NCI-H446 (cell line): Measurements from ENCODE around the gene NT5C1B.
"Not testable (repeated sequence)": the region's sequence is repeated elsewhere in the genome, so short reads cannot be mapped to it uniquely, and the experiment has no call there.

Source experiments
- DNase-seq, 2 experiments: peaks; one replicate each; lab custom pipeline; 2025; lab: John Stamatoyannopoulos, UW

NT5C1B gene

DNA sequence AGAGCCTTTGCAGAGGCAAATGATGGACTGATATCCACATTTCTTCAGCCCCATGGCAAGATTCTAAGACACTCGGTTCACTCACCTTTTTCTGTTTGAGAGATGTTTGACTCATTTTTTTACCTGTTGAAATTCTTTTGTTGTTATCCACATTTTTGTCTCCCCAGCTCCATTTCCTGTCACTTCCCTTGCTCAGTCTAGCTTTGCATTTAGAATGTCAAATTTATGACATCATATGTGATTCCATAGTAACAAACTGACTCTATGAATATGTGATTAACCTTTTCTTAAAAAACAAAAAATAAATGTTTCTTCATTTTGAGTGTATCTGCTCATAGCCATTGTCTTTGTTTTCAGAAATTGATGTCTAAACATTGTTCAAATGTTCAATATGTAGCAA lies at the start of gene NT5C1B:
Gene NT5C1B (minus strand): TSS at position 216 of the 400 bp plus-strand sequence. CDS start 101 bp downstream, at position 115.
- DNase-seq = no peak

DNA sequence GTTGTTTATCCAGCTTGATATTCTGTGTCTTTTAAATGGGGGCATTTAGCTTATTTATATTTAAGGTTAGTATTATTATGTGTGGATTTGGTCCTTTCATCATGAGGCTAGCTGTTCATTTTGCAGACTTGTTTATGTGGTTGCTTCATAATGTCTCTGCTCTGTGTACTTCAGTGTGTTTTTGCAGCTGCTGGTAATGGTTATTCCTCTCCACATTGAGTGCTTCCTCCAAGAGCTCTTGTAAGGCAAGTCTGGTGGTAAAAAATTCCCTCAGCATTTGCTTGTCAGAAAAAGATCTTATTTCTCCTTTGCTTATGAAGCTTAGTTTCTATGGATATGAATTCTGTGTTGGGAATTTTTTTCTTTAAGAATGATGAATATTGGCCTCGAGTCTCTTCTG lies 47.8 kb upstream of the NT5C1B start:
- no peak for DNase-seq

DNA sequence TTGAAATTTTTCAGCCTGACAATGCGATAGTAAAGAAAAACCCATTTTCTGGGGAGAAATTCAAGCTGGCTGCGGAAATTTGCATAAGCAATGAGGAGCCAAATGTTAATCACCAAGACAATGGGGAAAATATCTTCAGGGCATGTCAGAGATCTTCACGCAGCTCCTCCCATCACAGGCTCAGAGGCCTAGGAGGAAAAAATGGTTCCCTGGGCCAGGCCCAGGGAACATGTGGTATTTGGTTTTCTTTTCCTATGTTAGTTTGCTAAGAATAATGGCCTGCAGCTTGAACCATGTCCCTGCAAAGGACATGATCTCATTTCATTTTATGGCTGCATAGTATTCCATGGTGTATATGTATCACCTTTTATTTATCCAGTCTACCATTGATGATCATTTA lies 43.3 kb upstream of the NT5C1B start:
- DNase-seq = not testable (repeated sequence)

DNA sequence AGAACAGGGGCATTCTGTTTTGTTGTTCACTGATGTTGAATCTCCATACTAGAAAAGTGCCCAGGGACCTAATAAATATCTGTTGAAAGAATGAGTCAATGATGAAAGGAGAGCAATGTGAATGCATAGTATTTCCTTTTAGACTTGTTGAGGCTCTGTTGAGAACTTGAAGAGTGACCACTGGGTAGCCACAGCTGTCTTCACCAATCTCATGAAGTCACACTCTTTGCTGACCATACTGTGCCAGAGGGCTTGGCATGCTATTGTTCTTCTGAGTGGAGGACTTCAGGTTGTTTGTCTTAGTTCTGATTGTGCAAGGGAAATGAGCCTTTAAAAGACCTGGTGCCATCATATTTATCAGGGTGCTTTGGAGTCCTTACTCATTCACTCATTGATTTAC lies 41.6 kb upstream of the NT5C1B start:
- DNase-seq = no peak

DNA sequence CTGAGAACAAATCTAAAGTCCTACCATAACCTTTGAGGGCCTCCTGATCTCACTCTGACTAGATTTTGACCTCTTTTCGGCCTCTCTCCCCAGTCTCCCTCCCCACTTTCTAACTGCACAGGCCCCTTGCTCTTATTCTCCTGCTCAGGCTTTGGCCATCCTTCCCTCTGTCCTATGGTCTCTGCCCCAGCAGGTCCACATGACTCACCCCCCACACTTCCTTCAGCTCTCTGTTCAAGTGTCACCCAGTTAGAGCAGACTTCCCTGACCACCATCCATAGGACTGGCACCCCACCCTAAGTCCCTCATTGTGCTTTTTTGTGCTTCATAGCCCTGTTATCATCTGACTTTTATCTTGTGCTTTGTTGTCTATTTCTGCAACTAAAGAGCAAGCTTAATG lies 41.2 kb upstream of the NT5C1B start:
- no peak for DNase-seq

DNA sequence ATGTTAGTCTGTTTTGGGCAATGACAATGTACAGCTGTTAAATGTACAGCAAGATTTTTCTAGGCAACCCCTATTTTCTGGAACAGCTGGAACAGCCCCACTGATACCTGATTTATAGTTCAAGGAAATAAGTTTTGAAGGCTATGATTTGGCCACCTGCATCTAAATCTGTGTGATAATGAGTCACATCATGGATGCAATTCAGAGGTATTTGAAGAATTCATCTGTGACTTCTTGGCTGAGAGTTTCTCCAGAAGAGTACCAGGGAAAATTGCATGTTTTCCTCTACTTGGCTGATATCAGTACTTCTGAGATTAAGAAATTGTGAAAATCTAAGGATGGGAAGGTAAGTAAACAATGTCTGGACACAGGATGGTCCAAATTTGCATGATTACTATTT lies 40.7 kb upstream of the NT5C1B start:
- no peak for DNase-seq

DNA sequence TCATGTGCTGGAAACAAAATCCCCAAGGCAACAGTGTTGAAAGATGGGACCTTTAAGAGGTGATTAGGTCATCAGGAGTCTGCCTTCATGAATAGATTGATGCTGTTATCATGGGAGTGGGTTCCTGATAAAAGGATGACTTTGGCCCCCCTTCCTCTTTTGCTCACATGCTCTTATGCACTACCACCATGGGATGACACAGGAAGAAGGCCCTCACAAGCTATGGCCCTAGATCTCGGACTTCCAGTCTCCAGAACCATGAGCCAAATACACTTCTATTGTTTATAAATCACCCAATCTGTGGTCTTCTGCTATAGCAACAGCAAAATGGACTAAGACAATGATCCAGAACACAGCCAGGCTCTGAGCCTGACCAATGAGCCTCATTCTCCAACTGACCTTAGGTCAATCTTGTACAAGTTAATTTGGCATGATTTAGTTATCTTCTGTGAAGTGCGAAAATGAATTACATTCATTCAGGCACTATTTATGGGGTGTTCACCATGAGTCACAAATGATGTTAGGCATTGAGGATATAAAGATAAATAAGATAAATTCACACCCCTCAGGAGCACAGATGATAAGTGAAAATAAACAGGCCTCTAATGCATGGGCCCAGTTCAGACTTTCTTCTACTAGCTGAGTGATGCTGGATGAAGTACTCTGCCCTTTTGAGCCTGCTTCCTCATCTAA lies 37.7 kb upstream of the NT5C1B start:
- DNase-seq = no peak

DNA sequence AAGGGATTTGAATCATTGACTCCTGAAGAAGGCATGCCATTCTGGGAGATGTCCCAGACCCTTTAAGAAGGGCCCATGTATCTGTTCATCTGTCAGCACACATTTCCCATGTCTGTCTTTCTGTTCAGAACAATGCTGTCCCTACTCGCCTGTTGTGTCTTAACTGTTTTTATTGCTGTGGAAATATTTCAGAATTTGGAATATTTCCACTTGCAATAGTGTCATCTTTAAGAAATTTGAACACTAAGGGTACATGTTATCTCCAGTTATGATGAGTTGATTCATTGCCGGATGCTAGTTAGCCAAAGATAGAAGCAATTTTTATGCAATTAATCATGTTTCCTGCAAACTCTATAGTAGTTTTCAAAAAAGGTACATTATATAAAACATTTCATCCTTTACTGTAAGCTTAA lies 36.9 kb upstream of the NT5C1B start:
- no peak for DNase-seq

DNA sequence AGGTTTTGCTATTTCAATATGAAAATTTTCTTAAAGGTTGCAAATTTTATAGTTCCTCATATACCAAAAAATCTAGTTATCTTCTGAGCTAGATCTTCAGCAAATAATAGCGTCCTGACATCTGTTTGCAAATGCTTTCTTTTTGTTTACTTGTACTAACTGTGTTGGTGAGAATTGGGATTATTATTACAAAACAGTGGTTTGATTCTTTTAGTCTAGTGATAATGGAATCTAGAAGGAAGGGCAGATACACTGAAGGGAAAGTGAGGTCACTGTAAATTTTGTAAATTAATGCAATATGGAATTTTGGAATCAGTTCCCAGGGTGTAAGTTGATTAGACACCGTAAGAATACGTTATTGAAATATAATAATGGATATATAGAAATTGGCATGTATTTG lies 36.2 kb upstream of the NT5C1B start:
- no peak for DNase-seq

DNA sequence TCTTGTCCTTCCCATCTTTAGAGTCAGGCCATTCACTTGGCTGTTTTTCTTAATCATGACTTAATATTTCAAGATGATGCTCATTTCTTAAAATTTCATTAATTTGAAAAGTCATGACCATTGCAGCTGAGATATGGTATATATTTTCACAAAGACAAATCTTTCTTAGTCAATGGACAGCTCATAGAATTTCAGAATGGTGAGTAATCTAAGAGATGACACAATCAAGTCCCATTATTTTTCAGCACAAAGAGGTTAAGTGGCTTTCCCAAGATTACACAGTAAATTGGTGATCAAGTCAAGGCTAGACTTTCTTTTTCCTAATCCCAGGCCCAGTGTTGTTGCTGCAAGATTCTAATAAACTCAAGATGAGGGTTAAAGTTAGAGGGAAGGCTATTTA lies 34.4 kb upstream of the NT5C1B start:
- no peak for DNase-seq

DNA sequence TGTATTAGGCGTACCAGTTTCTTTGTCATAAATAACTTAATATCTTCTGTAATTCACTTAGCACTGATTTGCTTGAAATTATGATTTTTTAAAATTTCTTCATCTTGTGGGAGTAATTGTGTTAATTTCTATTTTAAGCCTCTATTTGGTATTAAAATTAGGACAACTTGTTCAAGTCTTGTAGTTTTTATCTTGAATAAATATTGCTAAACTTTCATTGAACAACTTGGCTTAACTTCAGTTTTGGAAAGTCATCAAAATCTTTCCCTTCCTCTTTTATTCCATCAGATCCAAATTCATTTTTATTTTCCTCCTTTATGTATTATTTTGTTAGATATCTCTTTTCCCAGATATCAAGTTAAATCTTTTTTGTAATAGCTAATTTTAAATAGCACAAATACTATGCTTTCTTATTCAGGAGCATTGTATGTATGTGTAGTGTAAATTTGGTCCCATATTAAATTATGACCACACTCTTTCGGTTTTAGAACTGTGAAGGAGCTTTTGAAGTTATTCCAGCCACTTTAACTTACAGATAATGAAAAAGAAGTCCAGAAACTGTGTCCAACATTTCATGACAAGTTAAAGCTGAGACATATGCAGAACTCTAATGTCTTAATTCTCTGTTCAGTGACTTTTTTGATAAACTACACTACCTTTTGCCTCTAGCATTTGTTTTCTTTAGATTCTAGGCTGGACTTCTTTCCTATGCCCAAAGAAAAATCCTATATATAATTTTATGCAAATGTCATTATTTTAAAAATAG lies 31.7 kb upstream of the NT5C1B start:
- DNase-seq = no peak

DNA sequence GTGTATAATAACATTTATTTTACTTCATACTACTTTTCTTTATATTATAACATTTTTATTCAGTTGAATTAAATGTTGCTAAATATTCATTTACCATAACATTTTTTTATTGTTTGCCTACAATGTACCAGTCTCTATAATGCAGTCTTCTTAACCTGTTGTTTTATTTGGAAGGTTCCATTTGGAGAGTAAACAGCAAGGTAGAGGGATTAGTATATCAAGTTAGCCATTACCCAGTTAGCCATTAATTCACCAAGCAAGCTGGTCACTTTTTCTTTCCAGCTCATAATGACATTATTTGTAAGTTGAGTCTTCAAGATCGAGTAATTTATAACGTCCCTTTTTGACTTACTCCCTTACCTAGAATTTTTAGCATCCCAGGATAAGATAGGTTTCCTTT lies 29.7 kb upstream of the NT5C1B start:
- DNase-seq = no peak

DNA sequence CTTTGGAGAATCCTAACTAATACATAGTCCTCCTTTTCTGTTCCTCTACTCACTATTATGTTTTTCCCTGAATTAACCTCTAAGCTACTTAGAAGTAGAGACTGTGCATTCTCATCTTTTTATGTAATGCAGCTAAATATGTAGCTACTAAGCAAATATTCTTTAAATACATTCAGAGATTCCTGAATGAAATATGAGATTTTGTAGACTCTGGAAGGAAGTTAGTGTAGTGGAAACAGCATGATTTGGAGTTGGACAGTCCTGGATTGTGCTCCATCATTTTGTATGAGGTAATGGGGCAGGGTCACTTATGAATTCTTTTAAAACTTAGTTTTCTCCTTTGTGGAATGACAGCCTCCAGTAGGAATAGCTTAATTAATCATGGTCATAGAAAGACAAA lies 24.7 kb upstream of the NT5C1B start:
- DNase-seq = no peak

DNA sequence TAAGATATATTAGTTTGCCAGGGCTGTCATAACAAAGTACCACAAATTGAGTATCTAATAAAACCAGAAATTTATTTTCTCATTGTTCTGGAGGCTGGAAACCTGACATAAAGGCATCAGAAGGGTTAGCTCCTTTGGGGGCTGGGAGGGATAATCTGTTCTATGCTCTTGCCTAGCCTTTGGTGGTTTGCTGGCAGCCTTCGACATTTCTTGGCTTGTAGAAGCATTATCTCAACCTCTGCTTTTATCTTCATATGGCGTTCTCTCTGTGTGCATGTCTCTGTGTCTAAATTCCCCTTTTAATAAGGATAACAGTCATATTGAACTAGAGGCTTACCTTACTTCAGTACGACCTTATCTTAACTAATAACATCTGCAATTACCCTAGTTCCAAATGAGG lies 22.8 kb upstream of the NT5C1B start:
- DNase-seq = no peak

DNA sequence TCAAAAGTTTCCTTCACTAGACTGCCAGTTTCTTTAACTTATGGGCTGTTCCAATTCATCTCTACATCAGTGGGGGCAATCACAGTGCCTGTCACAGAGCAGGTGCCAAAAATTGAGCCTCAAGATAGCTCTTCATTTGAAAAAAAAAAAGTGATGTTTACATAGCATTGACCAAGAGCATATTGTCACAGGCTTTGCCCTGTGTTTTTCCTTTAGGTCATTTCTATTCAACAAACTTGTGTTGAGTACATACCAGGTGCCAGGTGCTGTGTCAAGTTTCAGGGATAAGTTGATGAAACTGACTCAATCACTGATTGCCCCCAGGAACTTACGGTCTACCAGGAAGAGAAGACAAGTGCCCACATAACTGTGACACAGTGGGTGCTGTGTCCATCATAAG lies 22.2 kb upstream of the NT5C1B start:
- DNase-seq = no peak

DNA sequence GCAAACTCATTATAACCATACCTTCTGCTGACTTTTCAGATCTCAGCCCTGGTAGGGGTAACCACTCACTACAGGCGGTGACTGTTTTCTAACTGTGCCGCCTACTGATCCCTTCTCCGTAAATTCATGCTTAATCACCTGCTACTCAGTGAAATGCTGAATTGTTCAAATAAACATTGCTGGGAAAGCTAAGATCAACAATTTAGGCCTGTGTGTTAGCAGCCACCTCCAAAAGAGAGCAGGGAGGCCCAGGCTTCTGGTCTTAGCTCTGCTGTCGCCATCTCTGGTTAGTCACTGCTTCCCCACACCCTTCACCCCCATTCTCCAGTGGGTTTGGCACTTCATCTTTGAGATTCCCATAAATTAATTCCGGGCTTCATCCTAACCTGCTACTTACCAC lies 21.8 kb upstream of the NT5C1B start:
- no peak for DNase-seq

DNA sequence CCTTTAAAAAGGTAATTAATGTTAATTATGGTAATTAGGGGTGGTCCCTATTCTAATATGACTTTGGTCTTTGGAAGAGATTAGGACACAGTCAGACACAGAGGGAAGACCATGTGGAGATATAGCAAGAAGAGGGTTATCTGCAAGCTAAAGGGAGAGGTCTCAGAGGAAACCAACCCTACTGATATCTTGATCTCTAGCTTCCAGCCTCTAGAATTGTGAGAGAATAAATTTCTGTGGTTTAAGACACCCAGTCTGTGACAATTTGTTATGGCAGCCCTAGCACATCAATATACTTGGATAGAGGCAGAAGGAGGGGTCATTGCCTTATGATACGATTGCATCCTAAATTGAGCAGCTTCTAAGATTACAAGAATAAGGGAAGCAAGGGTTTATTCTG lies 21.3 kb upstream of the NT5C1B start:
- DNase-seq = no peak

DNA sequence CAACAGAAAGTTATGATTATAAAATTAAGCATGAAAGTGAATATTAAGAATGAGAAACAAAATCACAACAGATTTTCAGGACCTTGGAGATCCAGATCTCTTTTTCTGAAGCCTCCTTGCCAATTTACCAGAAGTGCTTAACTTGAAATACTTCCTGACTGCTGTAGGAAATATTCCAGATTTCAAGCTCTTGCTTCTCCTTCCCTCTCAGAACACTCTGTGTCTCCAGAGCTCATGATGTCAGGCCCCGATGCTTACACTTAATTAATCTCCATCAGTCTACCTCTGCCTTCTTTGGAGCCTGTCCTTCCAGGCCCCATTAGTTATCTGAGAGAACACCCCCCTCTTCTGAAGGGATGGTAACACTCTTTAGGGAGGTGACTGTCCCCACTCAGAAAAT lies 20.7 kb upstream of the NT5C1B start:
- no peak for DNase-seq

DNA sequence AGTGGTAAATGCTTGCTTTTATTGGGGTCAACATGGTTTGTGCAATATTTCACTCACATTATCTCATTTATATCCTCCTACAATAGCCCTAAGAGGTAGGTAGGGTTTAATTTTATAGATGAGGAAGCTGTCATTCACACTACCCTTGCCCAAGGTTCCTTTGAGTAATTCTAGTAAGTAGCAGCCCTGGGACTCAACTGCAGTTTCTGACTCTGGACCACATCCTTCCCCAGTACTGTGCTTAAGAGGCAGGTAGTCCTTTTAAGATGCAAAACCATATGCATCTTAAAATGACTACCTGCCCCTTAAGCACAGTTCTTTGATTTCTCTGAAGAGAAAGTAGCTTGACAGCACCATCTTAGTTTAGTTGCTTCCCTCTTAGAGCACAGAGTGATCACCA lies 15.7 kb upstream of the NT5C1B start:
- DNase-seq = no peak

DNA sequence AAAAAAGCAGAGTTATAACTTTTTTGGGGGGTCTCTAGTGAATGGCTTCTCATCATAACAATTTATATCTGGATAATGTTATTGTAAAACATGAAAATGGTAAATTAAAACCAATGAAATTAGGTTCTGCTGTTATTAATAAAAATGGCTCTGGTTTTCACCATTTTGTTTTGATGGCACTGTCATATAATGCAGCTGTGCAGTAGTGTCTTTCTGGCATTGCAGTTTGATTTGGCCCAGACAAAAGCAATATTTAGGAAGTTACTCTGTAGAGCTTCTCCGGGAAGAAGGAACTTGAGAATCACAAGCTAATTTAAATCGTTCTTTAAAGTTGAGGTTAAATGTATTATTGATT lies 15.1 kb upstream of the NT5C1B start:
- no peak for DNase-seq

DNA sequence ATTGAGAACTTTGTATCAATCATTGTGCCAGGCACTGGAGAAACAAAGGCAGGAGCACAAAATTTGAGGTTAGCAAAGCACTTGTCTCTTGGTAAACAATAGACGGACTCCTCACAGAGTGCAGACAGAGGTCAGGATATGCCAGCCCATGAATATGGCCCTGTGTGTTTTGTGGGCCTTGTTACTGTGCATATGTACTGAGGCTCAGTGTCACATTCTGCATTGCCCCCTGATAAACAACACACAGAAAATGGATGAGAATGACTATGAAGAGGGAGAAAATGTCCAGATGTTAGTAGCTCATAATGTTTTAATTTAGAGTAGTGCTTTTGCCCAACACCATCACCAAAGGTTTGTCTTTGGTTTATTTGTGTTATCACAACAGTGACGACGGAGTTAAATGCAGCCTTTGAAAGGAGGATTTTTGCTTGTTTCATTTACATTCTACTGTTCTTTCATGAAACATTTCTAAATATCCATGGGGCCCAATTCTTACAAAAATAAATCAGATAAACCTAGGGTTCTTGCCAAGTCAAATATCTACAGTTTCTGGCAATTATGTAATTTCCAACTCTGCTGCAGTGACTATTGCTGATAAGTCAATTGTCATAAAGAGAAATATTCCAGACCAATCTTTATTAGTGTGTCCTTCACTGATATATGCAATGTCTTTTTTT lies 14.6 kb upstream of the NT5C1B start:
- DNase-seq = no peak

DNA sequence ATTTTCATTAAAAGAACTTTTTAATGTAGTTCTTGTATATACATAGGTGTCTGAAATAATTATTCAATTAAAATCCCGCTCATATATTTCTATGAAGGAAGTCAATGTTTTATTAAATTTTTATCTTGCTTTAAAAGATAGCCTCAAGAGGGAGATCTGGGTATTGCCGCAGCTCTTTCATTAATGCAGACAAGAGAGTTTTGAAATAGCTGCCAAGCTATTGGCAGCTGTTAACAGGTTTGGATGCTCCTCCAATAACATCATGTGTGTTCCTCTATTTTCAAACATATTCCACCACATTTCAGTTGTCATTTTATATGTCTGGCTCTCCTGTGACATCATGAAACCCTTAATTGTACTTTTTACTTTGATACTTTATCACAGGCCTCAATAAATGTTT lies 12.9 kb upstream of the NT5C1B start:
- DNase-seq = no peak

DNA sequence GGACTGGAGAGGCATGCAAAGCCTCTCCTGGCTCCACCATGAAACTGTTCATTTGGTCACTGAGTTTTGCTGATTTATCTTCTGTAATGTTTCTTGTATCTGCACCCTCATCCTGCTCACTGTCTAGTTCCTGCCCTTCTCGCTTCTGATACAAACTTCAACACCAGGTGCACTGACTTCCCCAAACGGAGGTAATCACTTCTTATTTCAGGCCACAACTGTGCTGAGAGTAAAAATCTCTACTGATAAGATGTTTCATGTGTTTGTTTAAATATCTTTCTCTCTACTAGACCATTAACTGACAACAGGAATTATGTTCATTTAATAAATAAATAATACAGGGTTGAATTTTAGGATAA lies 10.9 kb upstream of the NT5C1B start:
- no peak for DNase-seq
